ENCODE results near the gene NPAS3. TPM values are rescaled to one million over a fixed set of nuclear protein-coding genes. Genes with fewer than 3 reads are reported as not detected.

The NPAS3 gene
- total and polyA plus RNA-seq, 10 donors: 0.13 to 9.5 (median 2.9) TPM

- Histone ChIP-seq H3K4me1 (no peaks in the 10 kb centered on the region), H3K27ac (no peak overlapping the region), H3K9me3 (no peaks in the 10 kb centered on the region), H3K27me3 (replicated peaks in 1 of 7) (peaks cover 0 to 10% (median 0%) of the 10 kb centered on the region in 7 donors), H3K36me3 (no peaks in the 10 kb centered on the region), H3K4me3 (no peak overlapping the region)
- 52 to 77% (median 63%) methylated on average over 6 of the region's 6 CpGs for WGBS, 5 donors
- no peak for DNase-seq
- intact Hi-C loops (cut with DNase I; ENCODE audit: low total_unique reads): no loop called here
- no peak for TF ChIP-seq POLR2A (IDR thresholded peaks at IDR 0.05)
- TF ChIP-seq, protein P1, sequence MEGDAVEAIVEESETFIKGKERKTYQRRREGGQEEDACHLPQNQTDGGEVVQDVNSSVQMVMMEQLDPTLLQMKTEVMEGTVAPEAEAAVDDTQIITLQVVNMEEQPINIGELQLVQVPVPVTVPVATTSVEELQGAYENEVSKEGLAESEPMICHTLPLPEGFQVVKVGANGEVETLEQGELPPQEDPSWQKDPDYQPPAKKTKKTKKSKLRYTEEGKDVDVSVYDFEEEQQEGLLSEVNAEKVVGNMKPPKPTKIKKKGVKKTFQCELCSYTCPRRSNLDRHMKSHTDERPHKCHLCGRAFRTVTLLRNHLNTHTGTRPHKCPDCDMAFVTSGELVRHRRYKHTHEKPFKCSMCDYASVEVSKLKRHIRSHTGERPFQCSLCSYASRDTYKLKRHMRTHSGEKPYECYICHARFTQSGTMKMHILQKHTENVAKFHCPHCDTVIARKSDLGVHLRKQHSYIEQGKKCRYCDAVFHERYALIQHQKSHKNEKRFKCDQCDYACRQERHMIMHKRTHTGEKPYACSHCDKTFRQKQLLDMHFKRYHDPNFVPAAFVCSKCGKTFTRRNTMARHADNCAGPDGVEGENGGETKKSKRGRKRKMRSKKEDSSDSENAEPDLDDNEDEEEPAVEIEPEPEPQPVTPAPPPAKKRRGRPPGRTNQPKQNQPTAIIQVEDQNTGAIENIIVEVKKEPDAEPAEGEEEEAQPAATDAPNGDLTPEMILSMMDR (IDR thresholded peaks at IDR 0.05 in 8 of 11, conservative IDR thresholded peaks at IDR 0.05 in 3 of 11): no peak
- TF ChIP-seq POLR2AphosphoS5 (IDR thresholded peaks at IDR 0.05): no peak
Measured at GRCh38 chr14:33810308-33810707, 871.6 kb downstream of the NPAS3 start.

DNA sequence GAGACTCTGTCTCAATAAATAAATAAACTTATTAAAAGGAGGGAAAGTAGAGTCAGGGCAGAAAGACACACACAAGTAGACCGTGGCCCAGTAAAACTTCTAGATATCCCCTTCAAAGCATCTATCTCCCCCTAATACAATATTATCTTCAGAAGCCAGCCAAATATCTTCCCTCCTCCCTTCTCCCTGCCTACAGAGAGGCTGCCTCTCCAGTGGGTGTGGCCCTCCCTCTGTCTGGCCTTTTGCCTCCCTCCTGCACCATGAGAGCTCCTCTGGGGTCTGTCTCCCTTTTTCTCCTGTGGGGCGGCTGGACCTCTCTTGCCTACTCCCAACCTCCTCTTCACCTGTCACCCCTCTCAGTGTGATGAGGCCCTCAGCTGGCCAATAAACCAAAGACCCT is 873.0 kb downstream of the NPAS3 start:
- Histone ChIP-seq H3K27ac (no peak overlapping the region), H3K9me3 (no peaks in the 10 kb centered on the region), H3K4me1 (no peaks in the 10 kb centered on the region), H3K27me3 (replicated peaks in 1 of 7) (peaks cover 0 to 21% (median 0%) of the 10 kb centered on the region in 7 donors), H3K4me3 (no peak overlapping the region), H3K36me3 (no peaks in the 10 kb centered on the region)
- intact Hi-C loops (cut with DNase I; ENCODE audit: low total_unique reads): no loop called here
- TF ChIP-seq, protein P1 (IDR thresholded peaks at IDR 0.05 in 8 of 11, conservative IDR thresholded peaks at IDR 0.05 in 3 of 11): no peak
- no peak for TF ChIP-seq POLR2AphosphoS5 (IDR thresholded peaks at IDR 0.05)
- no peak for TF ChIP-seq POLR2A (IDR thresholded peaks at IDR 0.05)
- WGBS, 5 donors: 87 to 93% (median 89%) methylated on average over 2 of the region's 2 CpGs
- no peak for DNase-seq

DNA sequence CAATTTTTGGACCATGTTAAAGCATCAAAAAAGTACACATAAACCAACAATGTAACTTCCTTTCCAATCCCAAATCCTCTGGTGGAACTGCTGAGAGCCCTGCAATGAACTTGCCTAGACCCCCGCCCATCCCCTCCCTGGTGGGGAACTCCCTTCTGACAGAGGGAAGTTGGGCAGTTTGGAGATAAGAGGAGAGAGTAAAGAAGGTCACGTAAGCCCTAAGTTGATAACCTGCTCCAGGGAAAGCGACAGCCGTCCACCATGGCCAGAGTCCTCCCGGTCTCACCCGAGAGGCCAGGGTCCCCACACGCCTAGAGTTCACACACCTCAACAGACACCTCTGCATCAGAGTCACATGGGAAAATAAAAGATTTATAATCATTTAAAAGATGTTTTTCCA is 873.5 kb downstream of the NPAS3 start:
- H3K27me3 ChIP-seq (replicated peaks in 1 of 7): peaks cover 0 to 21% (median 0%) of the 10 kb centered on the region in 7 donors
- no peaks in the 10 kb centered on the region for H3K36me3 ChIP-seq
- intact Hi-C loops (cut with DNase I; ENCODE audit: low total_unique reads): no loop called here
- no peak overlapping the region for H3K4me3 ChIP-seq
- TF ChIP-seq, protein P1 (IDR thresholded peaks at IDR 0.05 in 8 of 11, conservative IDR thresholded peaks at IDR 0.05 in 3 of 11): no peak
- TF ChIP-seq POLR2AphosphoS5 (IDR thresholded peaks at IDR 0.05) (no peak), POLR2A (IDR thresholded peaks at IDR 0.05) (no peak)
- no peaks in the 10 kb centered on the region for H3K9me3 ChIP-seq
- H3K27ac ChIP-seq: no peak overlapping the region
- 36 to 63% (median 42%) methylated on average over 7 of the region's 7 CpGs for WGBS, 5 donors
- no peak for DNase-seq
- H3K4me1 ChIP-seq: no peaks in the 10 kb centered on the region

DNA sequence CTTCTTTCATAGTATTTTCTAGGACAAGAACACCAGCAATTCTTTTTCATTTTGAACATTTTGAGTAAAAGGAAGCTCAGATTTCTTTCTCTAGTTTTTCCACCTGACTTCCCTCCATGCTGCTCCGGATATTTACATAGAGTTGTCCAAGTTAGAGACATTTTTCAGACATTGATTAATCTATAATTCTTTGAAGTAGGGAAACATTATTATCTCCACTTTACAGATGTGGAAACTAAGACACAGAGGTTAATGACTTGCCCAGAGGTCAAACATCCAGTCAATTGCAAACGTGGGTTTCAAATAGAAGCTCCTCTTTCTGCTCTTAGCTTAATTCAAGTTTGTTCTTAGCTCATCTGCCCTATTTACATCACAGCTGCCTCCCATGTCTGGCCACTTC is 873.9 kb downstream of the NPAS3 start:
- peaks cover 0 to 21% (median 0%) of the 10 kb centered on the region in 7 donors for H3K27me3 ChIP-seq (replicated peaks in 1 of 7)
- no peaks in the 10 kb centered on the region for H3K36me3 ChIP-seq
- intact Hi-C loops (cut with DNase I; ENCODE audit: low total_unique reads): no loop called here
- DNase-seq: no peak
- 35 to 63% (median 41%) methylated on average over 2 of the region's 2 CpGs for WGBS, 5 donors
- no peak for TF ChIP-seq POLR2A (IDR thresholded peaks at IDR 0.05)
- no peak for TF ChIP-seq POLR2AphosphoS5 (IDR thresholded peaks at IDR 0.05)
- TF ChIP-seq, protein P1 (IDR thresholded peaks at IDR 0.05 in 8 of 11, conservative IDR thresholded peaks at IDR 0.05 in 3 of 11): no peak
- no peaks in the 10 kb centered on the region for H3K9me3 ChIP-seq
- H3K4me1 ChIP-seq: no peaks in the 10 kb centered on the region
- H3K27ac ChIP-seq: no peak overlapping the region
- H3K4me3 ChIP-seq: no peak overlapping the region
